Activated naive CD8-positive, alpha-beta T cell (primary cell): ENCODE results near the gene RILPL2.
"Not testable (repeated sequence)": the region's sequence is repeated elsewhere in the genome, so short reads cannot be mapped to it uniquely, and the experiment has no call there.

Experiments used
- H3K27ac Mint-ChIP-seq: one replicate; pipeline ENCODE4 v1.8.0; 2021; ENCODE audit warnings: mixed read lengths
- H3K27me3 Mint-ChIP-seq: one replicate; pipeline ENCODE4 v1.8.0; 2021; ENCODE audit warnings: mixed read lengths
- H3K36me3 Mint-ChIP-seq: one replicate; pipeline ENCODE4 v1.8.0; 2021; ENCODE audit warnings: mixed read lengths
- H3K4me1 Mint-ChIP-seq: one replicate; pipeline ENCODE4 v1.8.0; 2021; ENCODE audit warnings: low read depth, mixed read lengths
- H3K4me3 Mint-ChIP-seq: one replicate; pipeline ENCODE4 v1.8.0; 2021; ENCODE audit warnings: mild to moderate bottlenecking, mixed read lengths
- H3K9me3 Mint-ChIP-seq: one replicate; pipeline ENCODE4 v1.8.0; 2021; ENCODE audit warnings: low read depth, mixed read lengths

RILPL2 gene

DNA sequence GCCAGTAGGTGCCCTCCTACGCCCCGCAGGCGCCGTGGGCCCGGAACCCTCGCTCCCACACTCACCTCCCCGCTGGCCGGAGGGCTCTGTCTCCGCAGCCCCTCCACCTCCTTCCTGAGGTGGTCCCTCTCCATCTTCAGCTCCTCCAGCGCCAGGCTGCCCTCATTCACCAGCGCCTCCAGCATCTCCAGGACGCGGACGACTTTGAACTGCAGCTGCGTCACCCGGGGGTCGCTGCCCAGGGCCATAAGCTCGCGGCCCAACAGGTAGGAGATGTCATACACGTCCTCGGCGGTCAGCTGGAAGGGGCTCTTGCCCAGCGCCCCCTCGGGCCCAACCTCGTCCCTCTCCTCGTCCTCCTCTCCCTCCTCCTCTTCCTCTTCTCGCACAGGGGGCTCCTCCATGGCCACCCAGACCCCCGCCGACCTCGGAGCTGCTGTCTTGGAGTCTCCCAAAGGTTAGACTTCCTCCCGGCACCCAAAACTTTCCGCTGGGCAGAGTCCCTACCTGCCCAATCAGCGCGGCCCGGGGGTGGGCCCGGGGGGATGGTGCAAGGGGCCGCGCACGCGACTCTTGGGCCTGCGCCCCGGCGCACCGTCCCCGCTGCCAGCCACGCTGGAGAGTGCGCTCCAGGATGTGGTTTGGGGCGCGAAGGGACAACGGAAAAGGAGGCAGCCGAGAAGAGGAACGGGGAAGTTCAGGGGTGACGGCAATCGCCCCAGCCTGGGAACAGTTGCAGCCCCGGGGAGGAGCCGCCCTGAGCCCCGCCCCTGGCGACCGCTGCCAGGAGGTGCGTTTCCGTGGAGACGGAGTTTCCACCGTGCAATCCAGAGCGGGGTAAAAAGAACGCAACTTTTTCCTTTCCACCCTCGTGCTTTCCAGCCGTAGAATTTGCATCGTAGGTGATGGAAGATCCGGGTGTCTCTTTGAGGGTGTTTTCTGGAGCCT, at the start of gene RILPL2:
RILPL2 (minus strand) TSS at position 668 of the 948 bp plus-strand sequence; CDS start at position 404, 264 bp downstream.
- H3K27ac Mint-ChIP-seq = peak within 1 kb of the TSS; percentile 96
- H3K4me1 Mint-ChIP-seq = peaks cover 33% of the 10 kb centered on the region
- peaks cover 6% of the 10 kb centered on the region for H3K36me3 Mint-ChIP-seq
- H3K9me3 Mint-ChIP-seq = no peaks in the 10 kb centered on the region
- H3K4me3 Mint-ChIP-seq = peak within 1 kb of the TSS; percentile 98
- H3K27me3 Mint-ChIP-seq = no peaks in the 10 kb centered on the region

- H3K4me1 Mint-ChIP-seq = peaks cover 23% of the 10 kb centered on the region
- no peak overlapping the region for H3K27ac Mint-ChIP-seq
- no peaks in the 10 kb centered on the region for H3K36me3 Mint-ChIP-seq
- H3K4me3 Mint-ChIP-seq = no peak overlapping the region
- H3K27me3 Mint-ChIP-seq = no peaks in the 10 kb centered on the region
- H3K9me3 Mint-ChIP-seq = no peaks in the 10 kb centered on the region
Observed at GRCh38 chr12:123485756-123486155, 49.3 kb upstream of the RILPL2 start.

GRCh38 chr12:123483602-123484248, 47.2 kb upstream of the RILPL2 start:
- Mint-ChIP-seq H3K4me1 (peaks cover 27% of the 10 kb centered on the region), H3K4me3 (peak overlapping the region; percentile 41), H3K27ac (peak overlapping the region; percentile 22), H3K36me3 (no peaks in the 10 kb centered on the region), H3K9me3 (no peaks in the 10 kb centered on the region), H3K27me3 (no peaks in the 10 kb centered on the region)

DNA sequence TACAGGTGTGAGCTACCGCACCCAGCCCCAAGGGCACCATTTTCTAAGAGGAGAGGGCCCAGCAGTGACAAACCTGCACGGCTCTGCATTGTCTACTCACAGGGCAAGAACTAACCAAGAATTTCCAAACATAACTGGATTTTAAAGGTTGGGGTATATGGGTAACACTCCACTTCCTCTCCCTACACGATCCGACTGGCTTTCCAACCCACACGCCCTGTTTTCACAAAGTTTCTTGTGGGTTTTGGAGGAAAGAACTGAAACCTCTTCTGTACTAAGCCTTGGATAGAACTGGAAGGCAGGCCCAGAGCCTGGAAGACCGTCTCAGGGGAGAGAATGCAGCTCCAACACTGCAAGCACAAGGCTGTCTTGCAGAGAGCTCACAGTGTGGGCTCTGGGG, 46.4 kb upstream of the RILPL2 start:
- H3K4me3 Mint-ChIP-seq = no peak overlapping the region
- H3K27me3 Mint-ChIP-seq = no peaks in the 10 kb centered on the region
- no peaks in the 10 kb centered on the region for H3K36me3 Mint-ChIP-seq
- H3K27ac Mint-ChIP-seq = no peak overlapping the region
- no peaks in the 10 kb centered on the region for H3K9me3 Mint-ChIP-seq
- H3K4me1 Mint-ChIP-seq = peaks cover 27% of the 10 kb centered on the region

- H3K36me3 Mint-ChIP-seq, H3K27me3 Mint-ChIP-seq, H3K9me3 Mint-ChIP-seq, H3K4me3 Mint-ChIP-seq, H3K27ac Mint-ChIP-seq: not testable (repeated sequence)
- peaks cover 34% of the 10 kb centered on the region for H3K4me1 Mint-ChIP-seq
Observed at GRCh38 chr12:123481251-123481650, 44.8 kb upstream of the RILPL2 start.

- Mint-ChIP-seq H3K4me3 (no peak overlapping the region), H3K36me3 (no peaks in the 10 kb centered on the region), H3K4me1 (peaks cover 37% of the 10 kb centered on the region), H3K27ac (no peak overlapping the region), H3K9me3 (no peaks in the 10 kb centered on the region), H3K27me3 (no peaks in the 10 kb centered on the region)
Observed at GRCh38 chr12:123479442-123480180, 43.1 kb upstream of the RILPL2 start.

DNA sequence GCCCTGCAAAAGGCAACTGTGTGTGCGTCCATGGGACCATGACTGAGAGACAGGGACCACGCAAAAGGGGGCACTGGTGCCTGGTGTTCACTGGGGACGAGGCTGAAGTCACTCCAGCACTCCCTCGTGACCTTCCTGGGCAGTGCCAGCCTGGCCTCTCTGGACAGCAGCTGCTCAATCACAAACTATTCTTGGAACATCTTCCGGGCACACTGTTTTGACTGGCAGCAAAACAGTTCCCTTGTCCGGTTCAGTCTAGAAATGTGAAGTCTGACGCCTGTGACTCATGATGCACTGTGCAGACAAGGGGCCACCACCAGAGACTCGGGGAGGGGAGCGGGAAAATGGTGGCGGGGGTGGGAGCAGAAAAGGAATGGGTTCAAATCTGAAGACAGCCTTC, 42.3 kb upstream of the RILPL2 start:
- H3K4me1 Mint-ChIP-seq = peaks cover 34% of the 10 kb centered on the region
- no peak overlapping the region for H3K27ac Mint-ChIP-seq
- no peaks in the 10 kb centered on the region for H3K9me3 Mint-ChIP-seq
- no peaks in the 10 kb centered on the region for H3K36me3 Mint-ChIP-seq
- H3K4me3 Mint-ChIP-seq = no peak overlapping the region
- H3K27me3 Mint-ChIP-seq = no peaks in the 10 kb centered on the region

DNA sequence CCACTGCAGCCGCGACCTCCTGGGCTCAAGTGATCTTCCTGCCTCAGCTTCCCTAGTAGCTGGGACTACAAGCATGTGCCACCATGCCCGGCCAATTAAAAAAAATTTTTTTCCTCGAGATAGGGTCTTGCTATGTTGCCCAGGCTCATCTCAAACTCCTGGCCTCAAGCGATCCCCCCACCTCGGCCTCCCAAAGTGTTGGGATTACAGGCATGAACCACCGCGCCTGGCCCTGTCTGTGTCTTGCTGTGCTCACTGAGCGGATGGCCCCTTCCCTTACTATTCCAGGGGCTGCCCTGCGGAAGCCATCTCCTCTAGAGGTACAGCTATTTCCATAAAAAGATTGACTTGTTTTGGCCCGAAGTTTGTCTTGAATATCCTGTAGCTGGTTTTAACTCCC, 41.6 kb upstream of the RILPL2 start:
- H3K4me1 Mint-ChIP-seq = peaks cover 30% of the 10 kb centered on the region
- no peaks in the 10 kb centered on the region for H3K36me3 Mint-ChIP-seq
- H3K9me3 Mint-ChIP-seq = no peaks in the 10 kb centered on the region
- H3K27ac Mint-ChIP-seq = no peak overlapping the region
- H3K27me3 Mint-ChIP-seq = no peaks in the 10 kb centered on the region
- no peak overlapping the region for H3K4me3 Mint-ChIP-seq

- H3K4me1 Mint-ChIP-seq = peaks cover 26% of the 10 kb centered on the region
- H3K27ac Mint-ChIP-seq = peak overlapping the region; percentile 87
- no peaks in the 10 kb centered on the region for H3K9me3 Mint-ChIP-seq
- H3K36me3 Mint-ChIP-seq = no peaks in the 10 kb centered on the region
- H3K4me3 Mint-ChIP-seq = peak overlapping the region; percentile 5
- no peaks in the 10 kb centered on the region for H3K27me3 Mint-ChIP-seq
Observed at GRCh38 chr12:123475246-123475703, 38.8 kb upstream of the RILPL2 start.

- no peaks in the 10 kb centered on the region for H3K27me3 Mint-ChIP-seq
- peak overlapping the region; percentile 5 for H3K4me3 Mint-ChIP-seq
- no peaks in the 10 kb centered on the region for H3K9me3 Mint-ChIP-seq
- peak overlapping the region; percentile 87 for H3K27ac Mint-ChIP-seq
- H3K4me1 Mint-ChIP-seq = peaks cover 26% of the 10 kb centered on the region
- H3K36me3 Mint-ChIP-seq = no peaks in the 10 kb centered on the region
Observed at GRCh38 chr12:123474485-123475245, 38.2 kb upstream of the RILPL2 start.

DNA sequence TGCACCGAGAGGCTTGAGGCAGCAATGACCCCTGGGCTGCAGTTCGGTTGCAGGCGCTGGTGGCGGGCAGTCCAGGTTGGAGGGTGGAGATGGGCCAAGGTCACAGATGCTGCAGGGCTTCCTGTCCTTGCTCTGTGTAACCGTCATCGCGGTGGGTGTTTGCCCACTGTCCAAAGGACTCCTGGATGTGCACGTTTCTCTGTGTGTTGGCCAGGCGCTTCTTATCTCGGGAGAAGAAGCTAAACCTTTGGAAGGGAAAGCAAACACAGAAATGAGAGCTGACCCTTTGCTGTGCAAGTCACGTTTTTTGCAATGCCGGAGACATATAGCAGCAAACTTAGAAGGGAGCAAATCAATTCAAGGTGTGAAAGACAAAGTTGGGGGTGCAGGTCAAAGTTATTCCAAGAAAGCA, 36.0 kb upstream of the RILPL2 start:
- H3K27me3 Mint-ChIP-seq = no peaks in the 10 kb centered on the region
- no peak overlapping the region for H3K4me3 Mint-ChIP-seq
- H3K27ac Mint-ChIP-seq = no peak overlapping the region
- no peaks in the 10 kb centered on the region for H3K9me3 Mint-ChIP-seq
- no peaks in the 10 kb centered on the region for H3K36me3 Mint-ChIP-seq
- H3K4me1 Mint-ChIP-seq = peaks cover 26% of the 10 kb centered on the region

DNA sequence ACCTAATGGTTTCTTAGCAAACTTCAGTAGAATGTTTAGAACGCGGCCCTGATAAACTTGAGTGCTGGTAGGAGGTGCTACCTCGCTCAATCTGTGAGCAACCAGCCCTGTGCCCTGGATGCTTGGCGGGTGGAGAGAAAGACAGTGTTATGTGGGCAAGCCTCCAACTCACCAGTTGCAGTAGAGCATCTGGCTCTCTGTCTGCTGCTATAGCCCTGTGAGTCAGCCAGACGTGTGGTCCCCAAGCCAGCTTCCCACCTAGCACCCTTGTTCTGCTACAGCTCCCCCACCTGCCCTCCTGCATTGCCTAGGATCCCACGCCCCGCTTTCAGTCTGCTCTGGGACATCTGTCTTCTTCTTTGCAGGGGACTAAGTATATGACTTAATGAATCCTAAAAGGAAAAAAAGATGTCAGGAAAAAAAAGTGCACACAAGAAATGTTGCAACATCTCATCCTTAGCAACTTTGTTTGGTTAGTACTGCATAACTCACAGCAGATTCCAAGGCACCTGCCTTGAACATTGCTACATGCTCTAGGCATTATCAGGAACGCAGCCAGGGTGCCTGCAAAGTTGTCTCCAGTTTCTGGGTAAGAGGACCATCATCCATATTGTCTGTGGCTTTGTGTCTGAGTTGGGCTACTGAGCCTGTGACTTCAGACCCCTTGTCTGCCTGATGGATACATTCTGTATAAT, 35.0 kb upstream of the RILPL2 start:
- Mint-ChIP-seq H3K9me3 (no peaks in the 10 kb centered on the region), H3K4me3 (no peak overlapping the region), H3K27me3 (no peaks in the 10 kb centered on the region), H3K27ac (no peak overlapping the region), H3K36me3 (no peaks in the 10 kb centered on the region), H3K4me1 (peaks cover 20% of the 10 kb centered on the region)

DNA sequence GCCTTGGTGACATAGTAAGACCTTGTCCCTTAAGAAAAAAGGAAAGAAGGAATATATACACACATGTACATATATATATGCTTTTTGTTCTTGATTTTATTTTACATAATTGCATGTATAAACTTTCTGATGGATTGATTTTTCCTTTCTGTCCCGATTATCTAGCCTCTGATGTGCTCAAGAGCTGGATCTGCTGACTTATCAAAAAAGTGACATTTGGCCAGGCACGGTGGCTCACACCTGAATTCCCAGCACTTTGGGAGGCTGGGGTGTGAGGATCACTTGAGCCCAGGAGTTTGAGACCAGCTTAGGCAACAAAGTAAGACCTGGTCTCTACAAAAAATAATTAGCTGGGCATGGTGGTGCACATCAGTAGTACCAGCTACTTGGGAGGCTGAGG, 33.5 kb upstream of the RILPL2 start:
- no peaks in the 10 kb centered on the region for H3K36me3 Mint-ChIP-seq
- no peaks in the 10 kb centered on the region for H3K27me3 Mint-ChIP-seq
- H3K9me3 Mint-ChIP-seq = no peaks in the 10 kb centered on the region
- no peak overlapping the region for H3K4me3 Mint-ChIP-seq
- no peak overlapping the region for H3K27ac Mint-ChIP-seq
- peaks cover 20% of the 10 kb centered on the region for H3K4me1 Mint-ChIP-seq

GRCh38 chr12:123468786-123469185, 32.3 kb upstream of the RILPL2 start:
- no peak overlapping the region for H3K4me3 Mint-ChIP-seq

More at GRCh38 chr12:123468786-123469185, 32.3 kb upstream of the RILPL2 start:
- no peak overlapping the region for H3K27ac Mint-ChIP-seq
- peaks cover 14% of the 10 kb centered on the region for H3K4me1 Mint-ChIP-seq
- no peaks in the 10 kb centered on the region for H3K27me3 Mint-ChIP-seq
- no peaks in the 10 kb centered on the region for H3K9me3 Mint-ChIP-seq
- no peaks in the 10 kb centered on the region for H3K36me3 Mint-ChIP-seq
